ENCODE data around the gene HOOK1.

GRCh38 chr1:59852117-59852516 is 37.4 kb downstream of the HOOK1 start:
- TF ChIP-seq CTCF (IDR thresholded peaks at IDR 0.05) (no peak), POLR2AphosphoS5 (IDR thresholded peaks at IDR 0.05; ENCODE audit: low read depth, low read length) (no peak), ZBTB33 (IDR thresholded peaks at IDR 0.05; ENCODE audit: borderline replicate concordance, low read depth) (no peak), RAD21 (IDR thresholded peaks at IDR 0.05; ENCODE audit: low read length) (no peak), REST (IDR thresholded peaks at IDR 0.05; ENCODE audit: low read depth, low read length) (no peak), GABPA (IDR thresholded peaks at IDR 0.05; ENCODE audit: low read depth) (no peak), SMC3 (IDR thresholded peaks at IDR 0.05; ENCODE audit: low read depth, low read length) (no peak), RCOR1 (IDR thresholded peaks at IDR 0.05; ENCODE audit: low read length) (no peak), PBX3 (IDR thresholded peaks at IDR 0.05) (no peak), TEAD4 (IDR thresholded peaks at IDR 0.05; ENCODE audit: borderline replicate concordance, insufficient read depth) (no peak), EP300 (IDR thresholded peaks at IDR 0.05; ENCODE audit: borderline replicate concordance in 1 of 2, low read depth in 1 of 2, low read length in 1 of 2) (no peak)

All from SK-N-SH (cell line).